ENCODE results near the gene EME2.

The EME2 gene

GRCh38 chr16:1812732-1813163, 40.1 kb downstream of the EME2 start:
- DNase-seq (ENCODE audit: low spot score) = no peak
- Histone ChIP-seq H3K4me2 (ENCODE audit: insufficient read depth, low read length, poor library complexity, severe bottlenecking) (no peak overlapping the region), H4K8ac (ENCODE audit: low read depth, low read length) (no peak overlapping the region), H3K27ac (replicated peaks; ENCODE audit: low read length) (no peak overlapping the region), H2AFZ (ENCODE audit: low read length) (no peak overlapping the region), H3K9me3 (replicated peaks in 1 of 2; ENCODE audit: control insufficient read depth in 2 of 2, insufficient read depth in 1 of 2, low read depth in 1 of 2, low read length in 2 of 2) (no peaks in the 10 kb centered on the region), H2BK120ac (ENCODE audit: low read depth, low read length) (no peak overlapping the region), H3K9ac (ENCODE audit: low read depth, low read length, poor library complexity) (no peak overlapping the region), H3K79me1 (ENCODE audit: low read depth, low read length) (peaks cover 11% of the 10 kb centered on the region), H3K36me3 (replicated peaks in 1 of 2; ENCODE audit: control insufficient read depth in 2 of 2, insufficient read depth in 2 of 2, low read length in 2 of 2) (peaks cover 25 to 62% of the 10 kb centered on the region in 2 donors), H3K4me3 (ENCODE audit: low read length in 2 of 2) (no peak overlapping the region), H4K91ac (ENCODE audit: low read depth, low read length, poor library complexity) (no peak overlapping the region), H2BK5ac (ENCODE audit: low read length) (no peak overlapping the region), H3K14ac (ENCODE audit: low read length) (no peak overlapping the region), H2BK12ac (ENCODE audit: low read length) (no peak overlapping the region), H3K27me3 (ENCODE audit: control insufficient read depth in 3 of 3, insufficient read depth in 3 of 3, low read depth in 1 of 3, low read length in 3 of 3) (no peaks in the 10 kb centered on the region), H2AK5ac (ENCODE audit: low read depth, low read length) (no peak overlapping the region), H2BK15ac (ENCODE audit: low read length) (no peak overlapping the region), H3K23ac (ENCODE audit: low read depth, low read length, poor library complexity) (no peak overlapping the region), H3K4me1 (ENCODE audit: control insufficient read depth in 2 of 2, insufficient read depth in 1 of 2, low read depth in 1 of 2, low read length in 2 of 2) (no peaks in the 10 kb centered on the region), H3K18ac (ENCODE audit: low read length) (no peak overlapping the region), H3K4ac (ENCODE audit: low read length) (no peak overlapping the region)
- no CpG with 5 or more reads among the region's 17 CpGs for WGBS, 2 donors (ENCODE audit: extremely low coverage in 2 of 2, insufficient read length in 2 of 2, insufficient replicate concordance in 1 of 2)

GRCh38 chr16:1815461-1815860, 42.9 kb downstream of the EME2 start:
- no peaks in the 10 kb centered on the region for H3K4me1 ChIP-seq (ENCODE audit: control insufficient read depth in 2 of 2, insufficient read depth in 1 of 2, low read depth in 1 of 2, low read length in 2 of 2)
- no peaks in the 10 kb centered on the region for H3K9me3 ChIP-seq (replicated peaks in 1 of 2; ENCODE audit: control insufficient read depth in 2 of 2, insufficient read depth in 1 of 2, low read depth in 1 of 2, low read length in 2 of 2)
- no peak for DNase-seq (ENCODE audit: low spot score)
- no peak overlapping the region for H3K27ac ChIP-seq (replicated peaks; ENCODE audit: low read length)
- no peak overlapping the region for H3K4me2 ChIP-seq (ENCODE audit: insufficient read depth, low read length, poor library complexity, severe bottlenecking)
- H4K91ac ChIP-seq (ENCODE audit: low read depth, low read length, poor library complexity) = no peak overlapping the region
- H3K18ac ChIP-seq (ENCODE audit: low read length) = no peak overlapping the region
- H3K4me3 ChIP-seq (ENCODE audit: low read length in 2 of 2) = no peak overlapping the region
- no peak overlapping the region for H3K23ac ChIP-seq (ENCODE audit: low read depth, low read length, poor library complexity)
- H2BK12ac ChIP-seq (ENCODE audit: low read length) = no peak overlapping the region
- no peak overlapping the region for H2BK5ac ChIP-seq (ENCODE audit: low read length)
- H3K9ac ChIP-seq (ENCODE audit: low read depth, low read length, poor library complexity) = no peak overlapping the region
- H2AK5ac ChIP-seq (ENCODE audit: low read depth, low read length) = no peak overlapping the region
- H2BK15ac ChIP-seq (ENCODE audit: low read length) = no peak overlapping the region
- peaks cover 7 to 52% of the 10 kb centered on the region in 2 donors for H3K36me3 ChIP-seq (replicated peaks in 1 of 2; ENCODE audit: control insufficient read depth in 2 of 2, insufficient read depth in 2 of 2, low read length in 2 of 2)
- H2AFZ ChIP-seq (ENCODE audit: low read length) = no peak overlapping the region
- no peak overlapping the region for H3K4ac ChIP-seq (ENCODE audit: low read length)
- H3K79me1 ChIP-seq (ENCODE audit: low read depth, low read length) = peaks cover 7% of the 10 kb centered on the region
- H2BK120ac ChIP-seq (ENCODE audit: low read depth, low read length) = no peak overlapping the region
- H3K14ac ChIP-seq (ENCODE audit: low read length) = no peak overlapping the region
- no peaks in the 10 kb centered on the region for H3K27me3 ChIP-seq (ENCODE audit: control insufficient read depth in 3 of 3, insufficient read depth in 3 of 3, low read depth in 1 of 3, low read length in 3 of 3)
- no peak overlapping the region for H4K8ac ChIP-seq (ENCODE audit: low read depth, low read length)
- no CpG with 5 or more reads among the region's 11 CpGs for WGBS, 2 donors (ENCODE audit: extremely low coverage in 2 of 2, insufficient read length in 2 of 2, insufficient replicate concordance in 1 of 2)

GRCh38 chr16:1816396-1817275, 44.0 kb downstream of the EME2 start:
- Histone ChIP-seq H2BK12ac (ENCODE audit: low read length) (no peak overlapping the region), H3K27ac (replicated peaks; ENCODE audit: low read length) (no peak overlapping the region), H3K14ac (ENCODE audit: low read length) (no peak overlapping the region), H3K36me3 (replicated peaks in 1 of 2; ENCODE audit: control insufficient read depth in 2 of 2, insufficient read depth in 2 of 2, low read length in 2 of 2) (peaks cover 10 to 57% of the 10 kb centered on the region in 2 donors), H3K9me3 (replicated peaks in 1 of 2; ENCODE audit: control insufficient read depth in 2 of 2, insufficient read depth in 1 of 2, low read depth in 1 of 2, low read length in 2 of 2) (no peaks in the 10 kb centered on the region), H2BK15ac (ENCODE audit: low read length) (no peak overlapping the region), H2BK5ac (ENCODE audit: low read length) (no peak overlapping the region), H3K4me1 (ENCODE audit: control insufficient read depth in 2 of 2, insufficient read depth in 1 of 2, low read depth in 1 of 2, low read length in 2 of 2) (no peaks in the 10 kb centered on the region), H3K9ac (ENCODE audit: low read depth, low read length, poor library complexity) (no peak overlapping the region), H3K4ac (ENCODE audit: low read length) (no peak overlapping the region), H3K23ac (ENCODE audit: low read depth, low read length, poor library complexity) (peak overlapping the region; percentile 11), H2AFZ (ENCODE audit: low read length) (no peak overlapping the region), H3K4me2 (ENCODE audit: insufficient read depth, low read length, poor library complexity, severe bottlenecking) (no peak overlapping the region), H4K91ac (ENCODE audit: low read depth, low read length, poor library complexity) (no peak overlapping the region), H3K27me3 (ENCODE audit: control insufficient read depth in 3 of 3, insufficient read depth in 3 of 3, low read depth in 1 of 3, low read length in 3 of 3) (no peaks in the 10 kb centered on the region), H2AK5ac (ENCODE audit: low read depth, low read length) (no peak overlapping the region), H4K8ac (ENCODE audit: low read depth, low read length) (no peak overlapping the region), H3K79me1 (ENCODE audit: low read depth, low read length) (peaks cover 7% of the 10 kb centered on the region), H3K18ac (ENCODE audit: low read length) (no peak overlapping the region), H3K4me3 (ENCODE audit: low read length in 2 of 2) (no peak overlapping the region), H2BK120ac (ENCODE audit: low read depth, low read length) (no peak overlapping the region)
- no CpG with 5 or more reads among the region's 40 CpGs for WGBS, 2 donors (ENCODE audit: extremely low coverage in 2 of 2, insufficient read length in 2 of 2, insufficient replicate concordance in 1 of 2)
- no peak for DNase-seq (ENCODE audit: low spot score)

- H3K23ac ChIP-seq (ENCODE audit: low read depth, low read length, poor library complexity) = no peak overlapping the region
- H3K36me3 ChIP-seq (replicated peaks in 1 of 2; ENCODE audit: control insufficient read depth in 2 of 2, insufficient read depth in 2 of 2, low read length in 2 of 2) = peaks cover 11 to 61% of the 10 kb centered on the region in 2 donors
- H3K4me2 ChIP-seq (ENCODE audit: insufficient read depth, low read length, poor library complexity, severe bottlenecking) = no peak overlapping the region
- no peak overlapping the region for H2BK120ac ChIP-seq (ENCODE audit: low read depth, low read length)
- no peak overlapping the region for H3K4ac ChIP-seq (ENCODE audit: low read length)
- no peak overlapping the region for H2BK12ac ChIP-seq (ENCODE audit: low read length)
- no peak overlapping the region for H2AK5ac ChIP-seq (ENCODE audit: low read depth, low read length)
- peaks cover 10% of the 10 kb centered on the region for H3K79me1 ChIP-seq (ENCODE audit: low read depth, low read length)
- H3K27me3 ChIP-seq (ENCODE audit: control insufficient read depth in 3 of 3, insufficient read depth in 3 of 3, low read depth in 1 of 3, low read length in 3 of 3) = no peaks in the 10 kb centered on the region
- no peak overlapping the region for H3K18ac ChIP-seq (ENCODE audit: low read length)
- H3K9ac ChIP-seq (ENCODE audit: low read depth, low read length, poor library complexity) = no peak overlapping the region
- DNase-seq (ENCODE audit: low spot score) = no peak
- H4K91ac ChIP-seq (ENCODE audit: low read depth, low read length, poor library complexity) = no peak overlapping the region
- no peak overlapping the region for H4K8ac ChIP-seq (ENCODE audit: low read depth, low read length)
- no peak overlapping the region for H3K4me3 ChIP-seq (ENCODE audit: low read length in 2 of 2)
- H3K14ac ChIP-seq (ENCODE audit: low read length) = no peak overlapping the region
- H2BK15ac ChIP-seq (ENCODE audit: low read length) = no peak overlapping the region
- H2AFZ ChIP-seq (ENCODE audit: low read length) = no peak overlapping the region
- H3K4me1 ChIP-seq (ENCODE audit: control insufficient read depth in 2 of 2, insufficient read depth in 1 of 2, low read depth in 1 of 2, low read length in 2 of 2) = no peaks in the 10 kb centered on the region
- no peak overlapping the region for H3K27ac ChIP-seq (replicated peaks; ENCODE audit: low read length)
- H2BK5ac ChIP-seq (ENCODE audit: low read length) = peak overlapping the region; percentile 75
- H3K9me3 ChIP-seq (replicated peaks in 1 of 2; ENCODE audit: control insufficient read depth in 2 of 2, insufficient read depth in 1 of 2, low read depth in 1 of 2, low read length in 2 of 2) = no peaks in the 10 kb centered on the region
- no CpG with 5 or more reads among the region's 9 CpGs for WGBS, 2 donors (ENCODE audit: extremely low coverage in 2 of 2, insufficient read length in 2 of 2, insufficient replicate concordance in 1 of 2)
Measured at GRCh38 chr16:1817276-1817589, 44.6 kb downstream of the EME2 start.

Measured in neuronal stem cell (in vitro differentiated cells).